HL-60 (cell line): ENCODE data around the gene CNOT6.

Experiments used
- DNase-seq, 2 experiments: peaks; one replicate each; pipeline ENCODE4 v3.0.0-alpha.2; 2010 to 2020; ENCODE audit warnings: low read depth in 1 of 2, low spot score in 1 of 2
- H3K27ac ChIP-seq: fragments of 250-450 bp; sonication (Bioruptor Pico); replicated peaks from 2 replicates; pipeline ENCODE4 v1.5.1; 2020; ENCODE audit warnings: mild to moderate bottlenecking, moderate library complexity
- H3K27me3 ChIP-seq: fragments of 250-450 bp; sonication (Bioruptor Pico); 2 replicates; pipeline ENCODE4 v1.5.1; 2021; ENCODE audit warnings: mild to moderate bottlenecking, moderate library complexity; ENCODE audit not compliant: insufficient read depth, poor library complexity, severe bottlenecking
- H3K4me3 ChIP-seq: replicated peaks from 2 replicates; pipeline ENCODE4 v1.5.1; 2011; ENCODE audit warnings: mild to moderate bottlenecking, control low read depth, low read length; ENCODE audit not compliant: insufficient read depth
- CTCF ChIP-seq: IDR thresholded peaks from one replicate; pipeline ENCODE4 v1.5.1; 2011; ENCODE audit warnings: low read length, control low read depth, inconsistent platforms; ENCODE audit not compliant: insufficient read depth
- GABPA ChIP-seq: IDR thresholded peaks from 2 replicates; pipeline ENCODE4 v1.6.1; 2012; ENCODE audit warnings: low read depth
- POLR2AphosphoS5 ChIP-seq: IDR thresholded peaks from 2 replicates; pipeline ENCODE4 v1.6.1; 2012; ENCODE audit warnings: low read depth
- SPI1 ChIP-seq: IDR thresholded peaks from 2 replicates; pipeline ENCODE4 v1.6.1; 2012; ENCODE audit warnings: low read depth, mild to moderate bottlenecking, borderline replicate concordance
- TF ChIP-seq, protein P1 (sequence below): IDR thresholded peaks from 2 replicates; pipeline ENCODE4 v1.6.1; 2012; ENCODE audit warnings: low read depth; ENCODE audit not compliant: insufficient replicate concordance

The CNOT6 gene

DNA sequence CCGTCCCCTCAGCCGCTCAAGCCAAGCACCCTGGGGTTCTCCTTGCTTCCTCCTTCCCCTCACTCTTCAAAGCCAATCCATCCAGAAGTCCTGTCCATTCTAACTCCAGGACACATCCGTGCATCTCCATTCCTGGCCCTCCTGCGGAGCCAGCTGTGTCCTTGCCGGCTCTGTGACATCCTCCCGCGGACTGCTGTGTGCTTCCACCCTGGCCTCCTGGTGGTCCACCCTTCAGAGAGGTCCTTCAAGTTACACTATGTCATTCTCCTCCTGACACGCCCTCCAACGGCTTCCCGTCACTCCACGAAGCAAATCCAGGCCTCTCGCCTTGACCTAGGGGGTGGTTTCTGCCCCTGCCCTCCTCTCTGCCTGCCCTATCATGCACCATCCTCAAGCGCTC lies 110.1 kb downstream of the CNOT6 start:
- Histone ChIP-seq H3K4me3 (no peak overlapping the region), H3K27ac (no peak overlapping the region), H3K27me3 (no peaks in the 10 kb centered on the region)
- TF ChIP-seq, protein P1, sequence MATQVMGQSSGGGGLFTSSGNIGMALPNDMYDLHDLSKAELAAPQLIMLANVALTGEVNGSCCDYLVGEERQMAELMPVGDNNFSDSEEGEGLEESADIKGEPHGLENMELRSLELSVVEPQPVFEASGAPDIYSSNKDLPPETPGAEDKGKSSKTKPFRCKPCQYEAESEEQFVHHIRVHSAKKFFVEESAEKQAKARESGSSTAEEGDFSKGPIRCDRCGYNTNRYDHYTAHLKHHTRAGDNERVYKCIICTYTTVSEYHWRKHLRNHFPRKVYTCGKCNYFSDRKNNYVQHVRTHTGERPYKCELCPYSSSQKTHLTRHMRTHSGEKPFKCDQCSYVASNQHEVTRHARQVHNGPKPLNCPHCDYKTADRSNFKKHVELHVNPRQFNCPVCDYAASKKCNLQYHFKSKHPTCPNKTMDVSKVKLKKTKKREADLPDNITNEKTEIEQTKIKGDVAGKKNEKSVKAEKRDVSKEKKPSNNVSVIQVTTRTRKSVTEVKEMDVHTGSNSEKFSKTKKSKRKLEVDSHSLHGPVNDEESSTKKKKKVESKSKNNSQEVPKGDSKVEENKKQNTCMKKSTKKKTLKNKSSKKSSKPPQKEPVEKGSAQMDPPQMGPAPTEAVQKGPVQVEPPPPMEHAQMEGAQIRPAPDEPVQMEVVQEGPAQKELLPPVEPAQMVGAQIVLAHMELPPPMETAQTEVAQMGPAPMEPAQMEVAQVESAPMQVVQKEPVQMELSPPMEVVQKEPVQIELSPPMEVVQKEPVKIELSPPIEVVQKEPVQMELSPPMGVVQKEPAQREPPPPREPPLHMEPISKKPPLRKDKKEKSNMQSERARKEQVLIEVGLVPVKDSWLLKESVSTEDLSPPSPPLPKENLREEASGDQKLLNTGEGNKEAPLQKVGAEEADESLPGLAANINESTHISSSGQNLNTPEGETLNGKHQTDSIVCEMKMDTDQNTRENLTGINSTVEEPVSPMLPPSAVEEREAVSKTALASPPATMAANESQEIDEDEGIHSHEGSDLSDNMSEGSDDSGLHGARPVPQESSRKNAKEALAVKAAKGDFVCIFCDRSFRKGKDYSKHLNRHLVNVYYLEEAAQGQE, result no peak
- TF ChIP-seq SPI1 (no peak), CTCF (no peak), POLR2AphosphoS5 (no peak), GABPA (no peak)
- no peak for DNase-seq

- peak; percentile 16 to 60 for DNase-seq
- H3K27me3 ChIP-seq, result no peaks in the 10 kb centered on the region
- no peak overlapping the region for H3K27ac ChIP-seq
- H3K4me3 ChIP-seq, result no peak overlapping the region
- TF ChIP-seq POLR2AphosphoS5, result no peak
- no peak for TF ChIP-seq SPI1
- peak; percentile 74 for TF ChIP-seq CTCF
Observed at GRCh38 chr5:180605554-180606214, 111.5 kb downstream of the CNOT6 start.

GRCh38 chr5:180606215-180606785 lies 112.1 kb downstream of the CNOT6 start:
- TF ChIP-seq GABPA, result no peak
- no peak for TF ChIP-seq SPI1
- no peak for TF ChIP-seq POLR2AphosphoS5
- TF ChIP-seq, protein P1, result no peak
- no peak for TF ChIP-seq CTCF
- Histone ChIP-seq H3K27ac (no peak overlapping the region), H3K27me3 (no peaks in the 10 kb centered on the region), H3K4me3 (no peak overlapping the region)
- DNase-seq, result no peak
